ENCODE data around the gene RPGRIP1L. TPM values are rescaled to one million over a fixed set of nuclear protein-coding genes. Genes with fewer than 3 reads are reported as not detected.

RPGRIP1L gene
- total and polyA plus RNA-seq, 8 donors, result 1.1 to 6.8 (median 1.4) TPM; not detected in 1

DNA sequence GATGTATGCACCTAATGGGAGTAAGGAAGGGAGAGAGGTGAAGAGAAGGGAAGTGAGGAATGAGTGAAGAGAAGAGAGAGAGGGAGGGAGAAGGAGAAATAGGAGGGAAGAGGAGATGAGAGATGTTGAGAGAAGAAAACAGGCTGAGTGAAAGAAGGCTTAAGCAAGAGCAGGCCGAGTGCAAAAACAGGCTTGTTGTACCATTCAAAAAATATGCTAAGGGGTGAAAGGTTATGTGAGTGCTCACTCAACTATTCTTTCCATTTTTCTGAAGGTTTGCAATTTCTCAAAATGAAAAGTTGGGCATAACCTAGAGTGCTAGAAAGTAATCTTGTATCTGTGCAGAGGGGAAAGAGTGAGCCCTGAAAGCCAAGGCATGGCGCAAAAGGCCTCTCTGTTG is 22.9 kb downstream of the RPGRIP1L start:
- TF ChIP-seq EP300 (IDR thresholded peaks at IDR 0.05) (no peak), CTCF (IDR thresholded peaks at IDR 0.05) (no peak), POLR2A (IDR thresholded peaks at IDR 0.05) (no peak), POLR2AphosphoS5 (IDR thresholded peaks at IDR 0.05) (no peak)
- no peaks in the 10 kb centered on the region for H3K27me3 ChIP-seq
- H3K4me1 ChIP-seq, result no peaks in the 10 kb centered on the region
- no peaks in the 10 kb centered on the region for H3K9me3 ChIP-seq
- intact Hi-C loops (cut with DNase I; ENCODE audit: low total_unique reads), result no loop called here
- 88 to 96% (median 93%) methylated on average over 2 of the region's 2 CpGs for WGBS, 5 donors
- no peak overlapping the region for H3K4me3 ChIP-seq
- H3K36me3 ChIP-seq, result peaks cover 0 to 23% (median 6%) of the 10 kb centered on the region in 4 donors
- H3K27ac ChIP-seq, result no peak overlapping the region
- DNase-seq, result no peak

GRCh38 chr16:53678756-53679343 is 24.8 kb downstream of the RPGRIP1L start:
- H3K4me3 ChIP-seq, result no peak overlapping the region
- no peaks in the 10 kb centered on the region for H3K27me3 ChIP-seq
- no peaks in the 10 kb centered on the region for H3K4me1 ChIP-seq
- no peak overlapping the region for H3K27ac ChIP-seq
- no peak for DNase-seq
- no peaks in the 10 kb centered on the region for H3K9me3 ChIP-seq
- intact Hi-C loops (cut with DNase I; ENCODE audit: low total_unique reads), result no loop called here
- TF ChIP-seq CTCF (IDR thresholded peaks at IDR 0.05), result no peak
- TF ChIP-seq POLR2AphosphoS5 (IDR thresholded peaks at IDR 0.05), result no peak
- TF ChIP-seq EP300 (IDR thresholded peaks at IDR 0.05), result no peak
- no peak for TF ChIP-seq POLR2A (IDR thresholded peaks at IDR 0.05)
- peaks cover 0 to 9% (median 0%) of the 10 kb centered on the region in 4 donors for H3K36me3 ChIP-seq

- Histone ChIP-seq H3K36me3 (peaks cover 0 to 9% (median 0%) of the 10 kb centered on the region in 4 donors), H3K9me3 (no peaks in the 10 kb centered on the region), H3K27me3 (no peaks in the 10 kb centered on the region), H3K4me1 (no peaks in the 10 kb centered on the region), H3K4me3 (no peak overlapping the region), H3K27ac (no peak overlapping the region)
- 91 to 100% (median 98%) methylated on average over 1 of the region's 1 CpG for WGBS, 5 donors
- intact Hi-C loops (cut with DNase I; ENCODE audit: low total_unique reads), result no loop called here
- DNase-seq, result no peak
- TF ChIP-seq EP300 (IDR thresholded peaks at IDR 0.05), result no peak
- TF ChIP-seq POLR2A (IDR thresholded peaks at IDR 0.05), result no peak
- no peak for TF ChIP-seq POLR2AphosphoS5 (IDR thresholded peaks at IDR 0.05)
- TF ChIP-seq CTCF (IDR thresholded peaks at IDR 0.05), result no peak
Observed at GRCh38 chr16:53678155-53678554, 25.5 kb downstream of the RPGRIP1L start.

- no peaks in the 10 kb centered on the region for H3K4me1 ChIP-seq
- no peak overlapping the region for H3K4me3 ChIP-seq
- TF ChIP-seq POLR2AphosphoS5 (IDR thresholded peaks at IDR 0.05), result no peak
- TF ChIP-seq POLR2A (IDR thresholded peaks at IDR 0.05), result no peak
- TF ChIP-seq EP300 (IDR thresholded peaks at IDR 0.05), result no peak
- no peak for TF ChIP-seq CTCF (IDR thresholded peaks at IDR 0.05)
- peaks cover 0 to 6% (median 0%) of the 10 kb centered on the region in 4 donors for H3K36me3 ChIP-seq
- no peak overlapping the region for H3K27ac ChIP-seq
- no peak for DNase-seq
- no peaks in the 10 kb centered on the region for H3K27me3 ChIP-seq
- no peaks in the 10 kb centered on the region for H3K9me3 ChIP-seq
- 96 to 97% (median 97%) methylated on average over 4 of the region's 4 CpGs for WGBS, 5 donors
- intact Hi-C loops (cut with DNase I; ENCODE audit: low total_unique reads), result no loop called here
Observed at GRCh38 chr16:53673189-53673588, 30.5 kb downstream of the RPGRIP1L start.
